Ovary (tissue), 3 donors: ENCODE measurements around the gene KDM5C.

Experiments
- EP300 ChIP-seq: sonication (generic); formaldehyde crosslinking; IDR thresholded peaks from one replicate; pipeline ENCODE4 v1.6.1; 2017; ENCODE audit warnings: antibody characterized with exemption
- TF ChIP-seq, protein P1 (sequence below), 3 donors: fragments of 450-650 bp in 2 of 3; fragments of 200-600 bp in 1 of 3; IDR thresholded peaks; one replicate each; pipeline versions ENCODE4 v1.5.1 to v1.8.0; 2016 to 2022; ENCODE audit warnings: antibody characterized with exemption in 3 of 3, mild to moderate bottlenecking in 1 of 3
- donor health status: DM: no; HTN: no; CAD: no.

DNA sequence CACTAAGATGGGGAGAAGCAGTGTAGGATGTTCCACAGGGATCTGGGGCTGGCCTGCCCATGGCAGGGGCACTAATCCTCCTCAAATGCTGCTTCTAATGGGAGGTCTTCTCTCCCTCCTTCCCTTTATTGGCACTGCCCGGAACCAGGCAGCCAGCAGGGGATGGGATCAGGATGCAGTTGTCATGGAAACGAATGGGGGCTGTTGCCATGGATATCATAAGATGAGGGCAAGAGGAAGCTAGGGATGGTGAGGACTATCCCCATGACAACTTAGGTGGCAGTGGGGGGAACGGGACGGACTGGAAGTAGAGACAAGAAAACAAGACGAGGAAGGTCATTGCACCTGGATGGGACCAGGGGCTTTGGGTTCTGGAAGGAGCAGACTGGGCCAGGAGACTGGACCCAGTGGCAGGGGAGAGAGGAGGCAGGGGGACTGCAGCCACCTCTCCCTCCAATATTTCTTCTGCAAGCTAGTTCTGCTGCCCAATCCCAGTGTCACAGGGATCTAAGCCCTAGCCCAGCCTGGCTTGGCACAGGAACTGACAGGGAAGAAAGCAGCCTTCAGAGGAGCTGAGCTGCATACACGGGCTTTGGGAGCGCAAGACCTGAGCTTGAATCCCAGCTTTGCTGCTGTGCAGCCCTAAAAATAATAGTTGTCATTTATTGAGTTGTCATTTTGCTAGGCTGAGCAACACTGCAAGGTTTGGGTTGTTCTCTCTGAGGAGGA, 37.3 kb upstream of the KDM5C start:
- TF ChIP-seq, protein P1, sequence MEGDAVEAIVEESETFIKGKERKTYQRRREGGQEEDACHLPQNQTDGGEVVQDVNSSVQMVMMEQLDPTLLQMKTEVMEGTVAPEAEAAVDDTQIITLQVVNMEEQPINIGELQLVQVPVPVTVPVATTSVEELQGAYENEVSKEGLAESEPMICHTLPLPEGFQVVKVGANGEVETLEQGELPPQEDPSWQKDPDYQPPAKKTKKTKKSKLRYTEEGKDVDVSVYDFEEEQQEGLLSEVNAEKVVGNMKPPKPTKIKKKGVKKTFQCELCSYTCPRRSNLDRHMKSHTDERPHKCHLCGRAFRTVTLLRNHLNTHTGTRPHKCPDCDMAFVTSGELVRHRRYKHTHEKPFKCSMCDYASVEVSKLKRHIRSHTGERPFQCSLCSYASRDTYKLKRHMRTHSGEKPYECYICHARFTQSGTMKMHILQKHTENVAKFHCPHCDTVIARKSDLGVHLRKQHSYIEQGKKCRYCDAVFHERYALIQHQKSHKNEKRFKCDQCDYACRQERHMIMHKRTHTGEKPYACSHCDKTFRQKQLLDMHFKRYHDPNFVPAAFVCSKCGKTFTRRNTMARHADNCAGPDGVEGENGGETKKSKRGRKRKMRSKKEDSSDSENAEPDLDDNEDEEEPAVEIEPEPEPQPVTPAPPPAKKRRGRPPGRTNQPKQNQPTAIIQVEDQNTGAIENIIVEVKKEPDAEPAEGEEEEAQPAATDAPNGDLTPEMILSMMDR (IDR thresholded peaks at IDR 0.05) = no peak
- TF ChIP-seq EP300 = no peak
